Measurements from ENCODE around the gene KRTAP5-8. TPM values are rescaled to one million over a fixed set of nuclear protein-coding genes. Genes with fewer than 3 reads are reported as not detected.
"Not testable (repeated sequence)": the region's sequence is repeated elsewhere in the genome, so short reads cannot be mapped to it uniquely, and the experiment has no call there.

The KRTAP5-8 gene, protein sequence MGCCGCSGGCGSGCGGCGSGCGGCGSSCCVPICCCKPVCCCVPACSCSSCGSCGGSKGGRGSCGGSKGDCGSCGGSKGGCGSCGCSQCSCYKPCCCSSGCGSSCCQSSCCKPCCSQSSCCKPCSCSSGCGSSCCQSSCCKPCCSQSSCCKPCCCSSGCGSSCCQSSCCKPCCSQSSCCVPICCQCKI
- 0.25 TPM in 1 of 2 replicates, not detected in the other for total RNA-seq
- long read RNA-seq = 0 reads

DNA sequence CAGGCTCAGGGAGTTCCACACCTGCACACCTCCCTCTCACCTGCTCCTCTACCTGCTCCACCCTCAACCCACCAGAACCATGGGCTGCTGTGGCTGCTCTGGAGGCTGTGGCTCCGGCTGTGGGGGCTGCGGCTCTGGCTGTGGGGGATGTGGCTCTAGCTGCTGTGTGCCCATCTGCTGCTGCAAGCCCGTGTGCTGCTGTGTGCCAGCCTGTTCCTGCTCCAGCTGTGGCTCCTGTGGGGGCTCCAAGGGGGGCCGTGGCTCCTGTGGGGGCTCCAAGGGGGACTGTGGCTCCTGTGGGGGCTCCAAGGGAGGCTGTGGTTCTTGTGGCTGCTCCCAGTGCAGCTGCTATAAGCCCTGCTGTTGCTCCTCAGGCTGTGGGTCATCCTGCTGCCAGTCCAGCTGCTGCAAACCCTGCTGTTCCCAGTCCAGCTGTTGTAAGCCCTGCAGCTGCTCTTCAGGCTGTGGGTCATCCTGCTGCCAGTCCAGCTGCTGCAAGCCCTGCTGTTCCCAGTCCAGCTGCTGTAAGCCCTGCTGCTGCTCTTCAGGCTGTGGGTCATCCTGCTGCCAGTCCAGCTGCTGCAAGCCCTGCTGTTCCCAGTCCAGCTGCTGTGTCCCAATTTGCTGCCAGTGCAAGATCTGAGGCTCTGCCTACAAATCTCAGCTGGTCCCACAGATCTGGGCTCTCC lies at the start of gene KRTAP5-8:
Gene KRTAP5-8, plus strand, starts transcription at position 49 of the 689 bp plus-strand sequence. Its CDS starts 31 bp downstream, at position 80.
- not testable (repeated sequence) for H3K9me3 Mint-ChIP-seq; H3K36me3 Mint-ChIP-seq (ENCODE audit: low read depth); H3K27me3 Mint-ChIP-seq (ENCODE audit: low read depth); DNase-seq (ENCODE audit: low read depth, low spot score); H3K4me3 Mint-ChIP-seq; H3K4me1 Mint-ChIP-seq
- H3K27ac Mint-ChIP-seq (ENCODE audit: unreplicated experiment) = peak within 1 kb of the TSS; percentile 78

DNA sequence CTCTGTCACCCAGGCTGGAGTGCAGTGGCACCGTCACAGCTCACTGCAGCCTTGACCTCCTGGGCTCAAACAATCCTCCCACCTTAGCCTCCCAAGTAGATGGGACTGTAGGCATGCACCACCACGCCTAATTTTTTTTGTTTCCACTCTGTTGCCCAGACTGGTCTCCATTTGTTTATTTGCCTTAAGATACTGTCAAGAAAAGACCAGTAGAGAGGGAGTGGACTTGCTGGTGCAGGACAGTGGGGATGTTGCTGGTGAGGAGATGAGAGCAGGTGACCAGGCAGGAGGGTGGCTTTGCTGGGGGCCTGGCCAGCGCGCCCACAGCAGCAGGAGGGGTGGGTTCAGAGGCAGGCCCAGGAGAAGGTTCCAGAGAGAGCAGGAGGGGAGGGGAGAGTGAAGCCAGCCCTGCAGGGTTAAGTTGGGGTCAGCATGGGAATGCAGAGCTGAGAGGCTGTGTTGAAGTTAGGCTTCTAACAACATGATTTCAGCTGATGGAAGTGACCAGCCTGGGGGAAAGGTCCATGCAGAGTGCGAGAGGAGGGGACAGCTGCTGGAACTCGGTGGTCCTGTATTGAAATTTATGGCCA lies 49.0 kb upstream of the KRTAP5-8 start:
- Mint-ChIP-seq H3K9me3 (peaks cover 5% of the 10 kb centered on the region), H3K27ac (ENCODE audit: unreplicated experiment) (no peak overlapping the region), H3K4me1 (peaks cover 13% of the 10 kb centered on the region), H3K27me3 (ENCODE audit: low read depth) (no peaks in the 10 kb centered on the region), H3K36me3 (ENCODE audit: low read depth) (peaks cover 27% of the 10 kb centered on the region), H3K4me3 (no peak overlapping the region)
- TF ChIP-seq, protein P1, sequence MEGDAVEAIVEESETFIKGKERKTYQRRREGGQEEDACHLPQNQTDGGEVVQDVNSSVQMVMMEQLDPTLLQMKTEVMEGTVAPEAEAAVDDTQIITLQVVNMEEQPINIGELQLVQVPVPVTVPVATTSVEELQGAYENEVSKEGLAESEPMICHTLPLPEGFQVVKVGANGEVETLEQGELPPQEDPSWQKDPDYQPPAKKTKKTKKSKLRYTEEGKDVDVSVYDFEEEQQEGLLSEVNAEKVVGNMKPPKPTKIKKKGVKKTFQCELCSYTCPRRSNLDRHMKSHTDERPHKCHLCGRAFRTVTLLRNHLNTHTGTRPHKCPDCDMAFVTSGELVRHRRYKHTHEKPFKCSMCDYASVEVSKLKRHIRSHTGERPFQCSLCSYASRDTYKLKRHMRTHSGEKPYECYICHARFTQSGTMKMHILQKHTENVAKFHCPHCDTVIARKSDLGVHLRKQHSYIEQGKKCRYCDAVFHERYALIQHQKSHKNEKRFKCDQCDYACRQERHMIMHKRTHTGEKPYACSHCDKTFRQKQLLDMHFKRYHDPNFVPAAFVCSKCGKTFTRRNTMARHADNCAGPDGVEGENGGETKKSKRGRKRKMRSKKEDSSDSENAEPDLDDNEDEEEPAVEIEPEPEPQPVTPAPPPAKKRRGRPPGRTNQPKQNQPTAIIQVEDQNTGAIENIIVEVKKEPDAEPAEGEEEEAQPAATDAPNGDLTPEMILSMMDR (conservative IDR thresholded peaks at IDR 0.05) = no peak
- no peak for DNase-seq (ENCODE audit: low read depth, low spot score)

DNA sequence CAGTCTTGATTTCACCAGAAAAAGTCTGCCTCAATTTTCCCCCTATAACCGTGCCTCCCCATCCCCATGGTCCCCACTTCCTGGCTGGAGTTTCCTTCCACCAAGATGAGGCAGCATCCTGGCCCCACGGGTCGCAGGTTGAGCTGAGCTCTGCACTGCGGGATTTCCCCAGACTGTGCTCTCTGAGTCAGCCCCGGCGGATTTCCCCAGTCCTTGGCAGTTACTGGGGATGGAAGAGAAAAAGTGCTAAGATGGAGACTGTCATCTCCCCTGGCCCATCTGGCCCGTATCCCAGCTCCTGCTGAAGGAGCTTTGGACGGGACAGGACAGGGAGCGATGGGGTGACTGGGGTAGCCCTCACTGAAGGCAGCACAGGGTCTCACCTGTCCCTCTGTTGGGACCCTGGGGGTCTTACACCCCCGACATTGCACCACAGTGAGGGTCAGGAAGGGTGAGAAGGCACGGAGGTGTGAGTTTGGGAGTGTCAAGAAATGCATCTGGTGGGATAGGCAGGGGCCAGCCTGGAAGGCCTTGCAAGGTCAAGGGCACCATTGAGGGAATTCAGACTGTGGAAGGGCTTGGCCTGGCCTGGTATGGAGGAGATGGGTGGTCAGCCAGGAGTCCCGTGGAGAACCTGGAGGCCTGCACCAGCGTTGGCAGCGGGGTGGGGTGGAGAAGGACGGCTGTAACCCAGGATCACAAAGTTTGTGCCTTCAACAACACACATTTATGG lies 48.3 kb upstream of the KRTAP5-8 start:
- Mint-ChIP-seq H3K36me3 (ENCODE audit: low read depth) (peaks cover 26% of the 10 kb centered on the region), H3K27ac (ENCODE audit: unreplicated experiment) (peak overlapping the region; percentile 6), H3K4me3 (no peak overlapping the region), H3K4me1 (peaks cover 13% of the 10 kb centered on the region), H3K9me3 (peaks cover 5% of the 10 kb centered on the region), H3K27me3 (ENCODE audit: low read depth) (no peaks in the 10 kb centered on the region)
- TF ChIP-seq, protein P1 (conservative IDR thresholded peaks at IDR 0.05) = no peak
- no peak for DNase-seq (ENCODE audit: low read depth, low spot score)

DNA sequence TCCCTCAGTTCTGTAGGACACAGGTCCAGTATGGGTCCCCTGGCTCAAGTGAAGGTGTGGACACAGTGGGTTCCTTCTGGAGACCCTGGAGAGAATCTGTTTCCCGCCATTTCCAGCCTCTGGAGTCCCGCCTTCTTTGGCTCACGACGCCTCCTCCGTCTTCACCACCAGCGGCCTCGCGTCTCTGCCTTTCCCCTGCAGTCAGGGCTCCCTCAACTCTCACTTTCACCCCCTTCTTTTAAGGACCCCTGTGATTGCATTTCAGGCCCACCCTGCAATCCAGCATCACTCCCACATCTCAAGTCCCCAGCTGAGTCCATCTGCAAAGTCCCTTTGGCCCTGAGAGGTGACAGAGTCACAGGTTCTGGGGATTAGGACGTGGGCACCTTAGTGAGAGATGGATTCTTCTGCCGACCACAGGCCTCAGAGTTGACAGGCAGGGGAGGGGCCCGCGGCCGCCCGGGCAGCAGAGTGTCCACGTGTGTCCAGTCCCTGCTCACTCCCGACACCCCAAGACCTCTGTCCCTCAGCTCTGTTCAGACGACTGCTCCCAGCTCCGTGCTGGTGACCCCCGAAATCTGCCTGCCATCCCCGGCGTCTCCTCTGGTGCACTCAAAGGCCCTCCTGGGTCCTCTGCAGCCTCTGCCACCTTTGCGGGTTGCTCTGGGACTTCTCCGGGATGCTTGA lies 47.6 kb upstream of the KRTAP5-8 start:
- H3K27me3 Mint-ChIP-seq (ENCODE audit: low read depth) = no peaks in the 10 kb centered on the region
- H3K4me1 Mint-ChIP-seq = peaks cover 13% of the 10 kb centered on the region
- H3K9me3 Mint-ChIP-seq = peaks cover 5% of the 10 kb centered on the region
- no peak overlapping the region for H3K4me3 Mint-ChIP-seq
- H3K36me3 Mint-ChIP-seq (ENCODE audit: low read depth) = peaks cover 25% of the 10 kb centered on the region
- TF ChIP-seq, protein P1 (conservative IDR thresholded peaks at IDR 0.05) = no peak
- DNase-seq (ENCODE audit: low read depth, low spot score) = no peak
- no peak overlapping the region for H3K27ac Mint-ChIP-seq (ENCODE audit: unreplicated experiment)

DNA sequence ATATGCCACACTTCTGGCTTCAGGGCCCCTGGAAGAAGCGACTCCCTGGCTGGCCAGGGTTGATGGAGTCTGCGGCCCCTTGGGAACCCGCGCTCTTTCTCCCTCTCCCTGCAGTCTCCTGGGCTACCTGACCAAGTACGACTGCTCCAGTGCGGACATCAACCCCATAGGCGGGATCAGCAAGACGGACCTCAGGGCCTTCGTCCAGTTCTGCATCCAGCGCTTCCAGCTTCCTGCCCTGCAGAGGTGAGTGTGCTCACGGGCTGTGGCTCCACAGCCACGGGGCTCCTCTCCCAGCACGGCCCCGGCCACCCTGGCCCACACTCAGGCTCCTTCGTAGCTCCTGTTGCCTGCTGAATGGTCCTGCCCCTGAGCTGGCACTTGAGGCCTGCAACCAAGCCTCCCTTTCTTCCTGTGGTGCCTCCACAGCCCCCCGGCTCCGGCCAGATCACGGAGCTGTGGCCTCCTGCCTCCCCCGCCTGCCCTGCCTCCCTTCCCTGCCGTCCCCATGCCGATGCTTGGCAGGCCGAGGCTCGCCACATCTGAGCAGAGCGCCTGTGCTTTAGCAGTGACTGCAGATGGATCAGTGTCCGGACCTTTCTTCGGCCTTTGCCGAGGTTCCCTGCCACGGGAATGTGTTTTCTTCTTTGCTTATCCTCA lies 47.0 kb upstream of the KRTAP5-8 start:
- Mint-ChIP-seq H3K4me1 (peaks cover 13% of the 10 kb centered on the region), H3K36me3 (ENCODE audit: low read depth) (peaks cover 26% of the 10 kb centered on the region), H3K9me3 (peaks cover 5% of the 10 kb centered on the region), H3K27me3 (ENCODE audit: low read depth) (no peaks in the 10 kb centered on the region), H3K27ac (ENCODE audit: unreplicated experiment) (peak overlapping the region; percentile 88), H3K4me3 (no peak overlapping the region)
- no peak for DNase-seq (ENCODE audit: low read depth, low spot score)
- TF ChIP-seq, protein P1 (conservative IDR thresholded peaks at IDR 0.05) = no peak
